PC-9 (cell line): Measurements from ENCODE around the gene DGKD. TPM values are rescaled to one million over a fixed set of nuclear protein-coding genes. Genes with fewer than 3 reads are reported as not detected.

Experiments
- BruUV-seq: library from RNA; stranded (reverse); fragments of 400-500 nt; replicated peaks from 2 replicates; lab custom pipeline; 2021; lab: Mats Ljungman, UMichigan
- CTCF ChIA-PET: fragments of 300-600 bp; sonication (Branson Sonifier 250); formaldehyde crosslinking; loops from one replicate; lab custom pipeline; 2022; ENCODE audit warnings: antibody characterized with exemption; lab: Charles Lee
- POLR2A ChIA-PET: fragments of 300-600 bp; sonication (Branson Sonifier 250); formaldehyde crosslinking; loops from one replicate; lab custom pipeline; 2022; ENCODE audit warnings: antibody characterized with exemption; ENCODE audit not compliant: unreplicated experiment; lab: Charles Lee
- DNase-seq, 2 experiments: peaks; one replicate each; pipeline versions ENCODE4 v3.0.0 to v3.0.0-alpha.2; 2015 to 2022; ENCODE audit warnings: mixed read lengths in 1 of 2
- H2AFZ ChIP-seq: fragments of 200-600 bp; sonication (generic); 2 replicates; pipeline ENCODE4 v1.8.1; 2017; ENCODE audit warnings: antibody characterized with exemption
- H3F3A ChIP-seq: fragments of 200-600 bp; sonication (generic); 2 replicates; pipeline ENCODE4 v1.8.1; 2017; ENCODE audit warnings: antibody characterized with exemption, mild to moderate bottlenecking, low read depth; ENCODE audit not compliant: insufficient read depth
- H3K27ac ChIP-seq: fragments of 200-600 bp; sonication (generic); 2 replicates; pipeline ENCODE4 v1.6.1; 2016; ENCODE audit warnings: mixed run types
- H3K27me3 ChIP-seq: fragments of 200-600 bp; sonication (generic); 2 replicates; pipeline ENCODE4 v1.6.1; 2016; ENCODE audit warnings: low read depth, mixed run types; ENCODE audit not compliant: insufficient read depth
- H3K36me3 ChIP-seq: fragments of 200-600 bp; sonication (generic); 2 replicates; pipeline ENCODE4 v1.6.1; 2016; ENCODE audit warnings: low read depth, mixed run types
- H3K4me1 ChIP-seq: fragments of 200-600 bp; sonication (generic); replicated peaks from 2 replicates; pipeline ENCODE4 v1.6.1; 2016; ENCODE audit warnings: mixed run types; ENCODE audit not compliant: insufficient read depth
- H3K4me2 ChIP-seq: fragments of 200-600 bp; sonication (generic); 2 replicates; pipeline ENCODE4 v1.6.1; 2017; ENCODE audit warnings: mixed run types
- H3K4me3 ChIP-seq: fragments of 200-600 bp; sonication (generic); 2 replicates; pipeline ENCODE4 v1.6.1; 2016; ENCODE audit warnings: mixed run types
- H3K79me2 ChIP-seq: fragments of 200-600 bp; sonication (generic); 2 replicates; pipeline ENCODE4 v1.6.1; 2017; ENCODE audit warnings: low read depth, mixed run types
- H3K9me2 ChIP-seq: fragments of 200-600 bp; sonication (generic); 2 replicates; pipeline ENCODE4 v1.8.1; 2017; ENCODE audit warnings: mild to moderate bottlenecking; ENCODE audit not compliant: insufficient read depth
- H3K9me3 ChIP-seq: fragments of 200-600 bp; sonication (generic); 2 replicates; pipeline ENCODE4 v1.8.1; 2016; ENCODE audit warnings: low read depth; ENCODE audit not compliant: insufficient read depth
- H4K20me1 ChIP-seq: fragments of 200-600 bp; sonication (generic); 2 replicates; pipeline ENCODE4 v1.8.1; 2017; ENCODE audit not compliant: insufficient read depth
- EZH2 ChIP-seq: fragments of 200-600 bp; sonication (generic); IDR thresholded peaks from 2 replicates; pipeline ENCODE4 v1.8.0; 2017; ENCODE audit warnings: antibody characterized with exemption, low read depth
- intact Hi-C: fragments of 100-400 bp; cut with micrococcal nuclease; formaldehyde crosslinking; loops from one replicate; pipeline ENCODE4 v1.10.0; 2022; ENCODE audit not compliant: unreplicated experiment
- total RNA-seq: library from RNA; stranded (reverse); gene quantifications from 2 replicates; pipeline ENCODE4 v1.2.3, GENCODE V29; 2021
- TF ChIP-seq, protein P1 (sequence below): fragments of 200-600 bp; sonication (generic); conservative IDR thresholded peaks from 2 replicates; pipeline ENCODE4 v1.6.1; 2017; ENCODE audit warnings: mixed run types, antibody characterized with exemption, mild to moderate bottlenecking, moderate library complexity

The DGKD gene
- total RNA-seq, 1 experiment from 2014 or later = 59.5 TPM

DNA sequence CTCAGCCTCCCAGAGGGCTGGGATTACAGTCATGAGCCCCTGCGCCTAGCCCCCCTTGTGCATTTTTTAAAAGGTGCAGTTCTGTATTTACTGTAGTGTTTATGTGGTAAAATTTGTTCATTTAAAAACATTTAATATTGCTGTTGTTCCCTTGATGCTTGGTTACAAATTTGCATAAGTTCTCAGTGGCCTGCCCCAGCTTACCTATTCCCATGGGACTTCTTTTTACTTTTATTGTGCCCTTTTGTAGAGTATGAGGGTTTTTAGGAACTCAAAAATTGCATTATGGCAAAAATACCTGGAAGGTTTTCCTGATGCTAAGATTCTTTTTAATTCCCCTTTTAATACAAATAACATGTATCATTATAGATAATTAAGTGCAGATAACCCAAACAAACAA, 63.0 kb downstream of the DGKD start:
- no peaks in the 10 kb centered on the region for H3K27me3 ChIP-seq
- H3K27ac ChIP-seq = no peak overlapping the region
- BruUV-seq = no TSS peak
- DNase-seq = no peak
- H3K36me3 ChIP-seq = no peaks in the 10 kb centered on the region; the same call in 1 of the 2 replicates
- ChIA-PET CTCF (interaction anchor here (0.5 kb wide), 1 partner anchor 363 kb away, joined by 21 read pairs; no protein-coding TSS in a partner anchor), POLR2A (no interaction called here)
- intact Hi-C loops = loop anchor here (10.0 kb wide), 1 partner anchor 432 kb away; no protein-coding TSS in a partner anchor
- H3K4me2 ChIP-seq = no peak overlapping the region
- H3F3A ChIP-seq = peaks cover 42% of the 10 kb centered on the region
- H3K9me3 ChIP-seq = 0 out of 2 replicates have a peak, but pooled peaks cover 3% of the 10 kb centered on the region
- H3K4me3 ChIP-seq = no peak overlapping the region
- H3K79me2 ChIP-seq = peaks cover 79% of the 10 kb centered on the region
- TF ChIP-seq, protein P1, sequence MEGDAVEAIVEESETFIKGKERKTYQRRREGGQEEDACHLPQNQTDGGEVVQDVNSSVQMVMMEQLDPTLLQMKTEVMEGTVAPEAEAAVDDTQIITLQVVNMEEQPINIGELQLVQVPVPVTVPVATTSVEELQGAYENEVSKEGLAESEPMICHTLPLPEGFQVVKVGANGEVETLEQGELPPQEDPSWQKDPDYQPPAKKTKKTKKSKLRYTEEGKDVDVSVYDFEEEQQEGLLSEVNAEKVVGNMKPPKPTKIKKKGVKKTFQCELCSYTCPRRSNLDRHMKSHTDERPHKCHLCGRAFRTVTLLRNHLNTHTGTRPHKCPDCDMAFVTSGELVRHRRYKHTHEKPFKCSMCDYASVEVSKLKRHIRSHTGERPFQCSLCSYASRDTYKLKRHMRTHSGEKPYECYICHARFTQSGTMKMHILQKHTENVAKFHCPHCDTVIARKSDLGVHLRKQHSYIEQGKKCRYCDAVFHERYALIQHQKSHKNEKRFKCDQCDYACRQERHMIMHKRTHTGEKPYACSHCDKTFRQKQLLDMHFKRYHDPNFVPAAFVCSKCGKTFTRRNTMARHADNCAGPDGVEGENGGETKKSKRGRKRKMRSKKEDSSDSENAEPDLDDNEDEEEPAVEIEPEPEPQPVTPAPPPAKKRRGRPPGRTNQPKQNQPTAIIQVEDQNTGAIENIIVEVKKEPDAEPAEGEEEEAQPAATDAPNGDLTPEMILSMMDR = no peak
- no peak for TF ChIP-seq EZH2
- H3K9me2 ChIP-seq = no peaks in the 10 kb centered on the region
- H2AFZ ChIP-seq = no peak overlapping the region
- H4K20me1 ChIP-seq = no peaks in the 10 kb centered on the region
- peaks cover 61% of the 10 kb centered on the region for H3K4me1 ChIP-seq

GRCh38 chr2:233418052-233418760, 63.9 kb downstream of the DGKD start:
- intact Hi-C loops = loop anchor here (10.0 kb wide), 1 partner anchor 433 kb away; no protein-coding TSS in a partner anchor
- CTCF ChIA-PET = interaction anchor here (1.5 kb wide), 1 partner anchor 25 kb away, joined by 5 read pairs; no protein-coding TSS in a partner anchor
- POLR2A ChIA-PET = interaction anchor here (0.6 kb wide), 1 partner anchor 66 kb away, joined by 21 read pairs; no protein-coding TSS in a partner anchor
- Histone ChIP-seq H3K27me3 (no peaks in the 10 kb centered on the region), H3K4me1 (peaks cover 61% of the 10 kb centered on the region), H3K4me3 (no peak overlapping the region), H3K9me2 (no peaks in the 10 kb centered on the region), H3K27ac (no peak overlapping the region), H3K4me2 (no peak overlapping the region), H3K79me2 (peaks cover 80% of the 10 kb centered on the region), H3K9me3 (no peaks in the 10 kb centered on the region), H4K20me1 (no peaks in the 10 kb centered on the region), H2AFZ (no peak overlapping the region), H3K36me3 (no peaks in the 10 kb centered on the region), H3F3A (peaks cover 42% of the 10 kb centered on the region)
- no TSS peak for BruUV-seq
- DNase-seq = no peak
- TF ChIP-seq, protein P1 = no peak
- TF ChIP-seq EZH2 = no peak

DNA sequence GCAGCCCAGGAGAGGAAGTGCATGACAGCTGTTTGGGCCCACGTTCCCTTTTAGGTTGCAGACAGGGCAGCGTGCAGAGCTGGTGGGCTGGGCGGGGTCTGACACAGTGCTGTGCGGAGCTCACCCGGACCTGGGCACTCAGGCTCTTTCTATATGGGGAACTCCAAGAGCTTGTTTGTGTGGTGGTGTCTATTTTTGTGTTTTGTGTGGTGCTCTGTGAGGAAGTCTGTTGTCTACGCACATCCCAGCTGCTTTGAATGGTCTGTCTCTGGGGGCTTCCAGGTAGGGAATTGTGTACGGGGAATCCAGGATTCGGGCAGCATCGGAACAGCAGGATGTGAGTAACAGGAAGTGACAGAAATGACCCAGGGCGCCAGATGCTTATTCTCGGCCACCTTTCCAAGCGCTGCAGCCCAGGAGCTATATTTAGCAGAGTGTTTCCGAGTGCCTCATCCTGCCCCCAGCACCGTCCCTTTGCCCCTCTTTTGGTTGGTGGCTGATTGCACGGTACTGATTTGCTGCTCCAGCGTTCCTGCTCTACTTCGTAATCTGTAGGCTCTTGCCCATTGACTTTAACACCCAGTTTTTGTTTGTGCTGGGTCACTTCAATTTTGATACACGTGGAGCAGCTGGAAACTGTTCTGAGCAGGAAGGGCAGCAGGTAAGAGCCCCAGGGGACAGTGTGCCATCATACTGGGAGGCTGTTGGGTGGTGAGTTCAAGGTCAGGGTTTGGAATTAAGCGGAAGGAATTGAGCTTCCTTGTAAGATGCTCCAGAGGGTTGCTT, 64.7 kb downstream of the DGKD start:
- peaks cover 86% of the 10 kb centered on the region for H3K79me2 ChIP-seq
- no peak for DNase-seq
- no TSS peak for BruUV-seq
- H3K27ac ChIP-seq = no peak overlapping the region
- H3K4me2 ChIP-seq = no peak overlapping the region
- no peaks in the 10 kb centered on the region for H3K9me2 ChIP-seq
- ChIA-PET CTCF (interaction anchor here (1.5 kb wide), 1 partner anchor 24 kb away, joined by 5 read pairs; no protein-coding TSS in a partner anchor), POLR2A (interaction anchor here (0.6 kb wide), 1 partner anchor 65 kb away, joined by 21 read pairs; no protein-coding TSS in a partner anchor)
- peaks cover 58% of the 10 kb centered on the region for H3K4me1 ChIP-seq
- intact Hi-C loops = loop anchor here (10.0 kb wide), 1 partner anchor 434 kb away; no protein-coding TSS in a partner anchor
- no peaks in the 10 kb centered on the region for H3K36me3 ChIP-seq
- TF ChIP-seq, protein P1 = no peak
- no peak for TF ChIP-seq EZH2
- H4K20me1 ChIP-seq = no peaks in the 10 kb centered on the region
- no peaks in the 10 kb centered on the region for H3K27me3 ChIP-seq
- H2AFZ ChIP-seq = no peak overlapping the region
- no peak overlapping the region for H3K4me3 ChIP-seq
- no peaks in the 10 kb centered on the region for H3K9me3 ChIP-seq
- peaks cover 39% of the 10 kb centered on the region for H3F3A ChIP-seq
